Midbrain (tissue), 1 donor: Measurements from ENCODE around the gene CTTNBP2.

Experiments used
- DNase-seq: peaks from one replicate; lab custom pipeline; 2025; lab: John Stamatoyannopoulos, UW

Gene CTTNBP2

GRCh38 chr7:117871778-117872538 lies 1.3 kb downstream of the CTTNBP2 start:
- peak; percentile 69 for DNase-seq

DNA sequence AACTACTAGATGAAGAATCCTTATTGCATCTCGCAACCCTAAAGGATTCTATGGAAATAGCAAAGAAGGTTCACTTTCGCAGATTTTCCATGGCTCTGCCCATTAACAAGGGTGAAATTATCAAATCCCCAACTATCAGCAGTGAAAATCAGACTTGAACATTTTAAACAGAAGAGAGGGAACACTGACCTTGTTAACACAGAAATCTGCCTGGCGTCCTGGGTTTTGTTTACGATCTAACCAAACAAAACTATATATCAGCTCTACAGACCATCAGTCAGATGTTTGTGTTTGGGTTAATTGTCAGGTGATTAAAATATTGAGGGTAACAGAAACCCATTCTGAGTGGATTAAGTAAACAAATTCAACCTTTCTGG lies 1.9 kb downstream of the CTTNBP2 start:
- DNase-seq = peak; percentile 26

DNA sequence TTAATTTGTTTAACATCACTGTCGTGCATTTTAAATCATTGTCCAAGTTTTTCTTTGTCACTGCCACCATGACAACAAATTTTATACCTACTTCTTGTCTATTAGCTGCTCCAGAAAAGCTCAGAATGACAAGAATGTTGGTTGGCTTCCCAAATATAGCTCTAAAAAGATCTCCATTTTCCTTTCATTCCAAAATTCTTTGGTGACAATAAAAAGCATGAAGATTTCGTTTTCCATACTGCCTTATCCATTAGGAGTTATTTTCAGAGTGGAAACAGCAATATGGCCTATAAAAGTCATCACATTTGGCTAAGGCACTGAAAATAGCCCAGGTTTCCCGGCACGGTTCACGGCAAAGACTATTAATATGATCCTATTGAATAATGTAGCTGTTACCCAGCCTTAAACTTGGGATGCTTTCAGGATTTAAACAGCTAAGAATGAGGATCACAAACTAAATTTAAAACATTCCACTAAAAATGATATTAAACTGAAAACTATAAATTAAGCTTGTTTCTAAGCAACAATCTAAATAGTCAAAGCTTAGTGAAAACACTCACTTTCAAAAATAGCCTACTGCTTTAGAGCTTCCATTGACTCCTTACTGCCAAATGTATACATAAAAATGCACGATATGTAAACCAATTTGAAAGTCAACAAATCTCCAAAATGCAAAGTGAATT lies 2.7 kb downstream of the CTTNBP2 start:
- peak; percentile 31 for DNase-seq

DNA sequence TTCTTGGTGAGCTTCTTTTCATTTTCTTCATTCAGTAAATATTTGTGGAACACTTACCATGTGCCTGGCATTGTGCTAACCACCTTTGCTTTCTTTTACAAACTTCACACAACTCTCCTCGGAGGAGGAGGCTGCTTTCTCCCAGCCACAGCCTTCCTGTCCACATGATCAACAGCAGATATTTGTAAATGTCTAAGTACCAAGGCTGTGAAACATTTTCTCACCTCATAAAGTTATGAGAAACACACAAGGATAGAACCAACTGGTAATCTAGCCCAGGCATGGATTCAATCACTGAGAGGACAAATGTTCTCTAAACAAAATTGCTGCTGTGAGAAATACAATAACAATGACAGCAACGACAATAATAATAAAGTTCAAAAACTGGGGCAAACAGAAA lies 3.9 kb downstream of the CTTNBP2 start:
- DNase-seq = no peak

DNA sequence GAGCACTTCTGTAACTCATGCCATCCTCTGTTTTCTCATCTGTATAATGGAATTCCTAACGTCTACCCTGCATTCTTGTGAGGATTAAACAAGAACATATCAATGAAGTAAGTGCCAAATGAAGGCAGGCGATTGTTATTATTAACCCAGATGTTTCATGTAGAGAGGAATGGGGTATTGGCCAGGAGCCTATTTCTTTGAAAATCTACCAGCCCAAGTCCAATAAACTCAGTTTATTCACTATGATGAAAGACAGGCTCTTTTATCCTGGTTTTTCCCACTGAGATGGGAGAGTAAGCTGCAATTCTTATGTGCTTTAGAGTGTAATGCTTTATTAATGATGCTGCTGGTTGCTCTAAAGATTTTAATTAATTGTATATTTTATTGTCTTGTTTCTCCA lies 9.6 kb downstream of the CTTNBP2 start:
- no peak for DNase-seq

DNA sequence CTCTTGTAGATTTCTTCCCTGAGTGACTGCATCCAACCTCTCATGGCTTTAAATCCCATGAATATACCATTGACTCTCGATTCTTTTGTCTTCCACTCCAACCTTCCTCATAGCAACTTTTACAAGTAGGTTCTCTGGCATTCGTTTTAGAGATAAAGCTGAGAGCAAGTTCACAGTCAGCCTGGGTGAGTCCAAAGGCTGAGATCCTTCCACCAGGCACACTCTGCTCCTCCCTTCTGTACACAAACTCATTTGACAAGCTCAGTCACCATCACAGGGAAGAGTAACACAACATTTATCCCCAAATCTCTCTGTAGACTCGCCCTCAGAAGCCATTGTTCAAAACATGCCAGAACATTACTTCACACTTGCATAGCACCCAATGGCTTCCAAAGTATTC lies 10.9 kb downstream of the CTTNBP2 start:
- DNase-seq = no peak

GRCh38 chr7:117859246-117859812 lies 13.9 kb downstream of the CTTNBP2 start:
- DNase-seq = no peak

- no peak for DNase-seq
These were observed 14.5 kb downstream of the CTTNBP2 start for GRCh38 chr7:117858712-117859111.

DNA sequence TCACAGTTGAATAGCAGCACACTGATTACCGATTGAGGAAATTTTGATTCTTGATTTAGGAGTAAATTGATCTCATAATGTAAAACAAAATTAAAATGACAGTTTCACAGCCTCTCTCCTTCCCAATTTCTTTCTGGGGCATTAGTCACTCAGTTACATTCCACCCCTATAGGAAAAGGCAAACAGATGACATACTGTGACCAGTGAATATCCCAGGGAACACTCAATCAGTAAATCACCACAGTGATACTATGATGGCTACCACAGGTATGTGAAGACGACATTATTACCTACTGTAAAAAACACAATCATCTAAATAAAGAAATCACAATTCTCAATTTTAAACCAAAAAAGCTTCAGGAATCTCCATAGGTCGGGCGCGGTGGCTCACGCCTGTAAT lies 15.5 kb downstream of the CTTNBP2 start:
- DNase-seq = no peak

GRCh38 chr7:117856196-117856595 lies 17.0 kb downstream of the CTTNBP2 start:
- DNase-seq = no peak

GRCh38 chr7:117854186-117854585 lies 19.1 kb downstream of the CTTNBP2 start:
- no peak for DNase-seq

DNA sequence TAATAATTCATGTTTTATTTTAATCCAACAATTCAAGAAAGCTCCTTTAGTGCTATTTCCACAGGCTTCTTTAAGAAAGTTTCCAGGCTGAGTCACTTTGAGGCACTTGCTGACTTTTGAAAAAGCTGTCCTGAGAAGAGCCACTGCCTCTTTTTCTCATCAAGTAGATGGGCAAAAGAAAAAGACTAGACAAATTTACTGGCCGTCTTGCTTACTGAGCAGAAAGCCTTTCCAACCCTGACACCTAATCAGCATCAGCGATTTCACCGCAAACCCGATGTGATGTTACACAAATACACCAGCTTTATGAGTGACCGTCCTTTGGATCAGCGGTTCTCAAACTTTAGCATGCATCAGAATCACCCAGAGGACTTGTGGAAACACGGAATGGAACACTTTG lies 24.3 kb downstream of the CTTNBP2 start:
- DNase-seq = no peak

DNA sequence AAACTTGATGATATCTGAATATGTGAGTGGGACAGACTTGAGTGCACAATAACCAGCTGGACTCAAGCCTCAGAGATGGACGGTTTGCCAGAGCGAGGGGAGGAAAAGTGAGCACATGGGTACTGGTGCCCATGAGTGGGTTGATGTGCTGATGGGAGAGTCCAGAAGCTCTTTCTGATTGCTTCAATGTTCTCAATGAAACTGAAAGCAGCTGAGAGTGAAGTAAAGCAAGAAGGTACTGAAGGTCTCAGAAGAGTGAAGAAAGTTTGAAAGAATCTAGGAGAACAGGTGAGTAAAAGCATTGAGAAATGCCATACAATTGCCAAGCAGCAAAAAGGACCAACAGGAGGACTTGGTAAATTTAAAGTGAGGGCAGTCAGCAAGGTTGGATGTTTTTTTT lies 28.6 kb downstream of the CTTNBP2 start:
- no peak for DNase-seq

GRCh38 chr7:117841611-117842010 lies 31.6 kb downstream of the CTTNBP2 start:
- no peak for DNase-seq

DNA sequence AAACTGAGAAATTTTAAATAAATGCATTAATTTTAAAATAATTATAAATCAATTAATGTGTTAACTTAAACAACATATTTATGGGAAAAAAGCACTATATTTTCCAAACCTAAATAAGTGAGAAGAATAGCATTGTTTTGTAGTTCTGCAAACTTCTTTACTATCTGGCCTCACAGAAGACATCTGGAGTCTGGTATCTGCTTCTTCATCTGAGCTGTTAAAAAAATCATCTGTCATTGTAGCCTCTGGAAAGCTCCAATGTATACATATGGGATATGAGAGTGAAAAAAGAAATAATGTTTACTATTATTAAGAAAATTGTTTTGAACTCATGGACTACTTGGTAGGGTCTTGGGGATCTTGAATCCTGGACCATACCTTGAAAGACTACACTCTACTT lies 32.2 kb downstream of the CTTNBP2 start:
- no peak for DNase-seq

- DNase-seq = no peak
These were observed 33.7 kb downstream of the CTTNBP2 start for GRCh38 chr7:117839507-117839906.

- DNase-seq = no peak
These were observed 35.4 kb downstream of the CTTNBP2 start for GRCh38 chr7:117837841-117838240.

GRCh38 chr7:117835016-117835664 lies 38.1 kb downstream of the CTTNBP2 start:
- DNase-seq = peak; percentile 14

GRCh38 chr7:117830422-117830954 lies 42.8 kb downstream of the CTTNBP2 start:
- peak; percentile 76 for DNase-seq

DNA sequence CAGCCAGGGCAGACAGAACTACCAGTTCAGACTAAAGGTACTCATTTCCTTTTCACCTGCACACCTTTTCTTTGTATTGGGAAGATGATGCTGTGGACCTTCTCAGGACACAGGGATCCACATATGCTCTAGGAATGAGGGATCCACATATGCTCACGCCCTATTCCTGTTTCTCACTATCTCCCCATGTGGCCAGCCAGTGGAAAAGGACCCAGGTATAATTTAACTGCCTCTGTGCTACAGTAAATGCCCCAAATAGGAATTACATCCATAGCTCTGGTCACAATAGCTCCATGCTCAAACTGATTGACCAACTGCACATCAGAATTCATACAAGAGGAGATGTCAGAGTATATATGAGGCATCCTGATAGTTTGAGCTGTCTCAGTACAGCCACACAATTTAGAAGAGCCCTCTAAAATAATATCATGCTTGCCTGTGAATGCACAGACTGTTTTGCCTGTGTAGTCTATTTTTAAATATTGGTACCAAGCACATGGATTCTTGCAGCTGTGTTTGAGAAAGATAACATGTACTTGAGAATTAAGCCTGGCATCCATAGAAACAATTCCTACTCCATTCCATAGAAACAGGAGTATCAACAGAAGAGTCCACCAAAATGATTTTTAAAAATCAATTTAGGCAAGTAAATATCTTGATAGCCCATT lies 43.7 kb downstream of the CTTNBP2 start:
- DNase-seq = no peak

- DNase-seq = no peak
These were observed 44.4 kb downstream of the CTTNBP2 start for GRCh38 chr7:117828825-117829224.

- no peak for DNase-seq
These were observed 45.4 kb downstream of the CTTNBP2 start for GRCh38 chr7:117827862-117828261.
